H1 (cell line): ENCODE measurements around the gene LTBP1. TPM values are rescaled to one million over a fixed set of nuclear protein-coding genes. Genes with fewer than 3 reads are reported as not detected.

Experiments used
- CTCF ChIA-PET: fragments of 300-600 bp; sonication (Branson Sonifier 250); formaldehyde crosslinking; loops from one replicate; lab custom pipeline; 2021; ENCODE audit not compliant: partially characterized antibody; lab: Charles Lee
- POLR2A ChIA-PET: fragments of 300-600 bp; sonication (Branson Sonifier 250); formaldehyde crosslinking; loops from one replicate; lab custom pipeline; 2021; ENCODE audit warnings: inconsistent platforms; ENCODE audit not compliant: partially characterized antibody; lab: Charles Lee
- DNase-seq, 2 experiments: peaks; one replicate each; pipeline versions ENCODE4 v3.0.0 to v3.0.0-alpha.2; 2010 to 2022; ENCODE audit warnings: low spot score in 2 of 2, low read depth in 1 of 2, mixed read lengths in 1 of 2
- FAIRE-seq: peaks from 2 replicates; lab custom pipeline; 2011; peaks lifted over from hg19 to GRCh38; lab: Jason Lieb, UNC
- H2AFZ ChIP-seq: 2 replicates; pipeline ENCODE4 v1.8.1; 2012; ENCODE audit warnings: low read length, inconsistent platforms
- H2AK5ac ChIP-seq: 2 replicates; pipeline ENCODE4 v1.6.1; 2013; ENCODE audit warnings: low read depth, low read length
- H2BK120ac ChIP-seq: replicated peaks from 2 replicates; pipeline ENCODE3; 2013; ENCODE audit warnings: low read depth, low read length, inconsistent platforms
- H2BK12ac ChIP-seq: 2 replicates; pipeline ENCODE4 v1.6.1; 2013; ENCODE audit warnings: low read depth, low read length
- H2BK15ac ChIP-seq: 2 replicates; pipeline ENCODE4 v1.6.1; 2013; ENCODE audit warnings: low read length
- H2BK20ac ChIP-seq: 2 replicates; pipeline ENCODE4 v1.6.1; 2013; ENCODE audit warnings: low read length
- H2BK5ac ChIP-seq: 2 replicates; pipeline ENCODE4 v1.6.1; 2013; ENCODE audit warnings: low read depth, low read length
- H3K14ac ChIP-seq: 2 replicates; pipeline ENCODE4 v1.6.1; 2013; ENCODE audit warnings: inconsistent platforms; ENCODE audit not compliant: insufficient read length
- H3K18ac ChIP-seq: 2 replicates; pipeline ENCODE4 v1.6.1; 2013; ENCODE audit warnings: low read length; ENCODE audit errors: extremely low read depth
- H3K23ac ChIP-seq: 2 replicates; pipeline ENCODE4 v1.6.1; 2013; ENCODE audit warnings: inconsistent platforms; ENCODE audit not compliant: insufficient read length
- H3K23me2 ChIP-seq: 2 replicates; pipeline ENCODE4 v1.6.1; 2013; ENCODE audit warnings: low read depth, low read length
- H3K27ac ChIP-seq: 2 replicates; pipeline ENCODE4 v1.6.1; 2011; ENCODE audit warnings: low read depth, low read length, inconsistent platforms
- H3K27me3 ChIP-seq, 4 experiments: replicated peaks in 1 of 4; 1 replicate in 1 of 4; 2 replicates in 3 of 4; pipeline versions ENCODE4 v1.6.1 to v1.8.1; 2011 to 2013; ENCODE audit warnings: low read length in 3 of 4, mild to moderate bottlenecking in 3 of 4, inconsistent platforms in 2 of 4, mixed read lengths in 2 of 4, moderate library complexity in 1 of 4; ENCODE audit not compliant: control insufficient read depth in 3 of 4, insufficient read depth in 3 of 4; ENCODE audit errors: extremely low read depth in 1 of 4
- H3K36me3 ChIP-seq, 4 experiments: 2 replicates each; pipeline versions ENCODE4 v1.6.1 to v1.8.1; 2011 to 2013; ENCODE audit warnings: mild to moderate bottlenecking in 4 of 4, low read length in 3 of 4, moderate library complexity in 2 of 4, control low read depth in 1 of 4, inconsistent platforms in 1 of 4; ENCODE audit not compliant: insufficient read depth in 4 of 4, control insufficient read depth in 2 of 4
- H3K4ac ChIP-seq: replicated peaks from 2 replicates; pipeline ENCODE3; 2013; ENCODE audit warnings: low read length, low read depth, mixed read lengths, inconsistent platforms; ENCODE audit not compliant: insufficient read length
- H3K4me1 ChIP-seq, 4 experiments: replicated peaks in 1 of 4; 1 replicate in 1 of 4; 2 replicates in 3 of 4; pipeline versions ENCODE4 v1.6.1 to v1.8.1; 2011 to 2013; ENCODE audit warnings: low read length in 3 of 4, inconsistent platforms in 2 of 4, mixed read lengths in 1 of 4; ENCODE audit not compliant: insufficient read depth in 4 of 4, control insufficient read depth in 3 of 4
- H3K4me2 ChIP-seq, 2 experiments: 2 replicates each; pipeline versions ENCODE4 v1.6.1 to v1.8.1; 2011 to 2013; ENCODE audit warnings: low read depth in 2 of 2, low read length in 2 of 2, control low read depth in 1 of 2, inconsistent platforms in 1 of 2, mild to moderate bottlenecking in 1 of 2; ENCODE audit not compliant: insufficient read depth in 1 of 2
- H3K4me3 ChIP-seq, 4 experiments: fragments of 200-600, 300-600 bp in 1 of 4; sonication (generic), shearing (Covaris generic), sonication (Bioruptor Twin) in 1 of 4; 2 replicates each; pipeline versions ENCODE4 v1.5.1 to v1.8.1; 2011 to 2016; ENCODE audit warnings: low read length in 4 of 4, low read depth in 3 of 4, control low read depth in 2 of 4, inconsistent platforms in 2 of 4, mild to moderate bottlenecking in 2 of 4, mixed read lengths in 1 of 4, moderate library complexity in 1 of 4; ENCODE audit not compliant: insufficient read depth in 2 of 4; ENCODE audit errors: extremely low read depth in 1 of 4
- H3K56ac ChIP-seq: replicated peaks from 2 replicates; pipeline ENCODE3; 2013; ENCODE audit warnings: low read depth, mild to moderate bottlenecking, mixed read lengths, low read length, inconsistent platforms; ENCODE audit not compliant: insufficient read length
- H3K79me1 ChIP-seq: 2 replicates; pipeline ENCODE4 v1.6.1; 2013; ENCODE audit warnings: low read depth, low read length, control low read depth
- H3K79me2 ChIP-seq, 2 experiments: 2 replicates each; pipeline versions ENCODE4 v1.6.1 to v1.8.1; 2012 to 2013; ENCODE audit warnings: low read length in 2 of 2, mild to moderate bottlenecking in 2 of 2, inconsistent platforms in 1 of 2; ENCODE audit not compliant: insufficient read depth in 2 of 2, control insufficient read depth in 1 of 2
- H3K9ac ChIP-seq, 4 experiments: replicated peaks in 1 of 4; 1 replicate in 1 of 4; 2 replicates in 3 of 4; pipeline versions ENCODE4 v1.6.1 to v1.8.1; 2011 to 2013; ENCODE audit warnings: low read depth in 3 of 4, low read length in 3 of 4, control low read depth in 2 of 4, mild to moderate bottlenecking in 2 of 4, moderate library complexity in 2 of 4, inconsistent platforms in 1 of 4; ENCODE audit errors: extremely low read depth in 1 of 4
- H3K9me3 ChIP-seq, 2 experiments: 2 replicates each; pipeline versions ENCODE4 v1.6.1 to v1.8.1; 2012 to 2013; ENCODE audit warnings: mild to moderate bottlenecking in 2 of 2, moderate library complexity in 2 of 2, control low read depth in 1 of 2, inconsistent platforms in 1 of 2, low read depth in 1 of 2, low read length in 1 of 2, mixed read lengths in 1 of 2; ENCODE audit not compliant: insufficient read depth in 2 of 2
- H4K20me1 ChIP-seq, 2 experiments: replicated peaks in 1 of 2; 2 replicates each; pipeline versions ENCODE3 to v1.8.1; 2011 to 2013; ENCODE audit warnings: inconsistent platforms in 2 of 2, low read length in 2 of 2, mild to moderate bottlenecking in 1 of 2; ENCODE audit not compliant: insufficient read depth in 2 of 2, control insufficient read depth in 1 of 2
- H4K5ac ChIP-seq: 2 replicates; pipeline ENCODE4 v1.6.1; 2013; ENCODE audit warnings: low read length, low read depth, mixed read lengths, inconsistent platforms; ENCODE audit not compliant: insufficient read length
- H4K8ac ChIP-seq: 2 replicates; pipeline ENCODE4 v1.8.0; 2013; ENCODE audit warnings: mild to moderate bottlenecking, moderate library complexity, low read length, inconsistent platforms; ENCODE audit not compliant: insufficient read depth; ENCODE audit errors: extremely low read depth
- H4K91ac ChIP-seq: replicated peaks from 2 replicates; pipeline ENCODE3; 2013; ENCODE audit warnings: low read length, mixed read lengths, inconsistent platforms; ENCODE audit not compliant: insufficient read length
- TAF1 ChIP-seq: IDR thresholded peaks from 2 replicates; pipeline ENCODE4 v1.6.1; 2011; ENCODE audit warnings: mild to moderate bottlenecking, low read depth, low read length
- WGBS, 2 experiments: shearing (Covaris generic) in 1 of 2; methylation state at CpG; one replicate each; pipeline versions ENCODE4 v1.1.6 to v1.1.7; 2013 to 2015; ENCODE audit warnings: low lambda C conversion rate in 2 of 2, mixed read lengths in 2 of 2, inconsistent platforms in 1 of 2, low coverage in 1 of 2, missing lambda C conversion rate in 1 of 2; ENCODE audit not compliant: insufficient replicate concordance in 2 of 2, insufficient coverage in 1 of 2, insufficient read length in 1 of 2; ENCODE audit errors: extremely low coverage in 1 of 2, missing lambda C conversion rate in 1 of 2; 5-methylcytosine and 5-hydroxymethylcytosine counted together
- polyA plus RNA-seq, 7 experiments: library from polyadenylated mRNA; depleted of rRNA in 3 of 7; stranded (reverse) in 5 of 7; unstranded in 2 of 7; fragments of >200 nt in 5 of 7; fragments of 200-250 nt in 2 of 7; gene quantifications; 1 replicate in 5 of 7; 2 replicates in 1 of 7; 4 replicates in 1 of 7; pipeline versions ENCODE4 v1.2.1 to v1.2.3, GENCODE V29; 2011 to 2013; ENCODE audit warnings: missing spikeins in 2 of 7, mixed read lengths in 2 of 7
- total RNA-seq: library from RNA; stranded (reverse); fragmentation: NEBNext Ultra II Directional; extraction: Animal tissue kit (Norgen Biotek cat#: 25700); gene quantifications from 2 replicates; pipeline ENCODE4 v1.2.1, GENCODE V29; 2021

LTBP1 gene
- total and polyA plus RNA-seq, 2 of the 8 experiments (the other 6 are each of a cell fraction or from before 2014, with no cell fraction given) = 15.4 to 24.7 TPM

- POLR2A ChIA-PET = interaction anchor here (1.3 kb wide), 1 partner anchor 13 kb away, joined by 3 read pairs; no protein-coding TSS in a partner anchor
- no peak for TF ChIP-seq TAF1
- Histone ChIP-seq H3K4me3 (no peak overlapping the region), H3K56ac (no peak overlapping the region), H3K14ac (no peak overlapping the region), H4K20me1 (no peaks in the 10 kb centered on the region), H2AK5ac (no peak overlapping the region), H3K18ac (no peak overlapping the region), H2BK15ac (0 out of 2 replicates have a peak overlapping the region, but pooled peaks have one; percentile 36), H3K27me3 (no peaks in the 10 kb centered on the region), H2BK5ac (no peak overlapping the region), H2AFZ (no peak overlapping the region), H3K9ac (no peak overlapping the region), H3K79me1 (no peaks in the 10 kb centered on the region), H3K4me1 (peaks cover 0 to 7% (median 3%) of the 10 kb centered on the region in 4 experiments; a peak in 3 of 7 replicates), H2BK12ac (peak overlapping the region; percentile 12; the same call in 1 of the 2 replicates), H3K79me2 (no peaks in the 10 kb centered on the region), H4K91ac (no peak overlapping the region), H3K23ac (no peak overlapping the region), H2BK20ac (no peak overlapping the region), H4K8ac (no peak overlapping the region), H3K4me2 (no peak overlapping the region), H4K5ac (no peak overlapping the region), H3K9me3 (no peaks in the 10 kb centered on the region), H2BK120ac (no peak overlapping the region), H3K27ac (no peak overlapping the region), H3K36me3 (no peaks in the 10 kb centered on the region), H3K23me2 (no peaks in the 10 kb centered on the region), H3K4ac (no peak overlapping the region)
- DNase-seq (peak in 1 of 2 experiments; percentile 44), FAIRE-seq (no peak)
- 81% methylated on average over 5 of the region's 5 CpGs; no CpG with 5 or more reads in 1 of the 2 experiments for WGBS, 2 experiments
- CTCF ChIA-PET = interaction anchor here (0.9 to 1.0 kb wide), 3 partner anchors 12 to 22 kb away, joined by 3 to 6 read pairs (median 3); no protein-coding TSS in a partner anchor
These were observed 21.4 kb upstream of the LTBP1 start for GRCh38 chr2:32925283-32925815.
